DMS 273 (cell line): ENCODE measurements around the gene MEX3D.

Source experiments
- DNase-seq: peaks from one replicate; lab custom pipeline; 2025; ENCODE audit not compliant: unreplicated experiment; lab: John Stamatoyannopoulos, UW

MEX3D gene

DNA sequence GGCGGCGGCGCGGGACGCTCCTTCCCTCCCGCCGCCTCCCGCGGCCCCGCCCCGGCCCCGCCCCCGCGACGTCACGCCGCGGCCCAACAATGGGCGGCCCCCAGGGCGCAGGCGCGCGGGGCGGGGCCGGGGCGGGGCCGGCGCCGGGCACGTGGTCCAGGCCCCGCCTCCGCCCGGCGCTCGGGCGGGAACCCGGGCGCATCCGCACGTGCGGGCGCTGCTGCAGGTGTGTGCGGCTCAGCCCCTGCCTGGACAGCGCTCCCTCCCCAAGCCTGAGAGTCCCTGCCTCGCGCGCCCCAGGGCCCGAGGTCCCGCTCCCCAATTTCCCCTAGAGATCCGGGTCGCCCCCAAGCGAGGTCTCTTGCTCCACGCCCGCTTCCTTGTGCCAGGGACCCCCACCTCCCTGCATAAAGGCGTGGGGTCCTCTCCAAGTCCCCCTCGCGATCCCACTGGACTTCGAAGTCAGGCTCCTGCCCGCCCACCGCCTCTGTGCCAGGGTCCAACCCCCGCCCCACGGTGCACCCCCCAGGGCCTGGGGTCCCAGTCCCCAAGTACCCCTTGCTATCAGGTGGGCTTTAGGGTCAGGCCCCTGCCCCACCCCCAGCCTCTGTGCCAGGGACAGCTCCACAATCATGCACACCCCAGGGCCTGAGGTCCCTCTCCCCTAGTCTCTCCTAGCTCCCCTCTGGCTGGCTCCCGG is at the start of gene MEX3D:
Gene MEX3D, minus strand, starts transcription at position 6 of the 700 bp plus-strand sequence. CDS start 267 bp downstream, outside the sequence.
- peak; percentile 93 for DNase-seq

- DNase-seq = no peak
Observed at GRCh38 chr19:1616875-1617274, 48.8 kb upstream of the MEX3D start.

DNA sequence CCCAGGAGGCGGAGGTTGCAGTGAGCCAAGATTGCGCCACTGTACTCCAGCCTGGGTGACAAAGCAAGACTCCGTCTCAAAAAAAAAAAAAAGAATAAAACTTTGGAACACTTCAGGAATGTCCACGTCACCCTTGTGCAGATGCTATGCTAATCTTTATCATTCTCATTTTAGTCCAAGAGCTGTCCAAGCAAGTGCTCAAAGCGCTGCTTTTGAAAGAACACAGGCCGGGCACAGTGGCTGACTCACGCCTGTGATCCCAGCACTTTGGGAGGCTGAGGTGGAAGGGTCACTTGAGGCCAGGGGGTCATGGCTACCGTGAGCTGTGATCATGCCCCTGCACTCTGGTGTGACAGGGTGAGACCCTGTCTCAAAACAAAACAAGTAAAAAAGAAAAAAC is 48.3 kb upstream of the MEX3D start:
- DNase-seq = no peak

DNA sequence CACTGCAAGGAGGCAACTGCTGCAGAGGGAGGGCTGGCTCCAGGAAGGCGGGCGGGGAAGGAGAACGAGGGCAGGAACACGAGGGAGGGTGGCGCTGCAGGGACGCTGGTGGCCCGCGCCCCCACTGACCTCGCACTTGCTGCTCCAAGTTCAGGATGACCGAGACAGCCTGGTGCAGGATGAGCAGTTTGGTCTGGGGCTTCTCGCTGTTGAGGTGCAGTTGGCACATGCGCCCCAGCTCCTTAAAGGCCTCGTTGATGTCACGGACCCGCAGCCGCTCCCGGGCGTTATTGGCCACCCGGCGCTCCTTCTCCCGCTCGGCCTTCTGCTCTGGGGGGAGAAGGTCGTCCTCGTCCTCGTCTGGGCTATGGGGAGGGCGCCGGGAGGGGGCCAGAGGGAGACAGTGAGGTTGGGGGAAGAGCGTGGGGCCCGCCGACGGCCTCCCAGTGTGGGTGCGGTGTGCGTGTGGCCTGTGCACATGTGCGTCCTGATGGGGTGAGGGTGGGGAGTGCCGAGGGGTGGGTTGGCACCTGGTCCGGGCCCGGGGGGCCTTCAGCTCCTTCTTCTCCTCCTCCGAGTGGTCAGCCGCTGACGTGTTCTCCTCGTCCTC is 47.1 kb upstream of the MEX3D start:
- no peak for DNase-seq

- DNase-seq = no peak
Observed at GRCh38 chr19:1613808-1614570, 45.9 kb upstream of the MEX3D start.

GRCh38 chr19:1613146-1613545 is 45.0 kb upstream of the MEX3D start:
- DNase-seq = no peak

- no peak for DNase-seq
Observed at GRCh38 chr19:1612114-1613086, 44.3 kb upstream of the MEX3D start.

- no peak for DNase-seq
Observed at GRCh38 chr19:1611353-1611752, 43.2 kb upstream of the MEX3D start.

DNA sequence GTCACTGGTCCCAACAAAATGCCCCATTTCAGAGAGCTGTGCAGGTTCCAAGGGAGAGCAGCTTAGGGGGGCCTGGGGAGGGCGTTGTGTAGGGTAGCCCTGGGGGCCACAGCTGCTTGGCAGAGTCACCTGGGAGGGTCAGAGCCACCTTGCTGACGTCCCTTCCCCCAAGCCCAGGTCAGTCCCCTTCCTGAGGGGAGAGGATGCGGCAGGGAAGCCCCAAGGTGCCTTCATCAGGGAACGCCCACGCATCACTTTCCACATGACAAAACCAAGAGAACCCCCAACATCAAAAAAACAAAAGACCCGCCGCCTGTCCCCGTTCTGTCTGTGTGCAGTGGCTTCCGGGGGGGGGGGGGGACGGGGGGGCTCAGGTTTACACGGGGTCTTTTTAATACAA is 42.5 kb upstream of the MEX3D start:
- DNase-seq = no peak

GRCh38 chr19:1609680-1610474 is 41.8 kb upstream of the MEX3D start:
- no peak for DNase-seq

GRCh38 chr19:1609103-1609396 is 40.9 kb upstream of the MEX3D start:
- no peak for DNase-seq

DNA sequence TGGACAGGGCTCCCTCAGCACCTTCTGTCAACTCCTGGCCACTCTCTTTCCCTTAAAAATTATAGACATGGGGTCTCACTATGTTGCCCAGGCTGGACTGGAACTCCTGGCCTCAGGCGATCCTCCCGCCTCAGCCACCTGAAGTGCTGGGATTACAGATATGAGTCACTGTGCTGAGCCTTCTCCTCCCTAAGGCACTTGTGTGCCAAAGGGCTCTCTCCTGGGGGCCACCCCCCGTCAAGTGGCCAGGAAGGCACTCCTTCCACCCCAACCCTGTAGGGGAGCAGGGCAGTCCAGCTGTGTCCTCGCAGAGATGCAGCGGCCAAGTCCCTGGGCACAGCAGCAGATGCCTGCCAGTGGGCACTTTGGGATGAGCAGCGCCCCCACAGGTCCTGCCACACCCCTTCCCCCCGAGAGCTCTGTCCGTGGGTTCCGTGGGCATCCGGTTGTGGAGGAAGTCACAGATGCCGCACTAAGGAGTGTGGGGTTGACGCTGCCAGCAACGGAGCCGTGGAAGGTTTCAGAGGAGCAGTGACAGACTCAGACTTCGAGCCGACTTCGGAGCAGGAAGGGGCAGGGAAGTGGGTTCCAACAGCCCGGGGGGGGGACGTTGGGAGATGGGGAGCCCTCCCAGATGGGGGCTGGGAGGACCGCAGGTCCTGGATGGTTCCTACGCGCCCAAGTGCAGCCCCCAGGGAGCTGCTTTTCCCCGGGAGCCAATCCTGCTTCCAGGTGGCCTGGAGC is 40.4 kb upstream of the MEX3D start:
- DNase-seq = peak; percentile 60

- no peak for DNase-seq
Observed at GRCh38 chr19:1606138-1606651, 38.1 kb upstream of the MEX3D start.

DNA sequence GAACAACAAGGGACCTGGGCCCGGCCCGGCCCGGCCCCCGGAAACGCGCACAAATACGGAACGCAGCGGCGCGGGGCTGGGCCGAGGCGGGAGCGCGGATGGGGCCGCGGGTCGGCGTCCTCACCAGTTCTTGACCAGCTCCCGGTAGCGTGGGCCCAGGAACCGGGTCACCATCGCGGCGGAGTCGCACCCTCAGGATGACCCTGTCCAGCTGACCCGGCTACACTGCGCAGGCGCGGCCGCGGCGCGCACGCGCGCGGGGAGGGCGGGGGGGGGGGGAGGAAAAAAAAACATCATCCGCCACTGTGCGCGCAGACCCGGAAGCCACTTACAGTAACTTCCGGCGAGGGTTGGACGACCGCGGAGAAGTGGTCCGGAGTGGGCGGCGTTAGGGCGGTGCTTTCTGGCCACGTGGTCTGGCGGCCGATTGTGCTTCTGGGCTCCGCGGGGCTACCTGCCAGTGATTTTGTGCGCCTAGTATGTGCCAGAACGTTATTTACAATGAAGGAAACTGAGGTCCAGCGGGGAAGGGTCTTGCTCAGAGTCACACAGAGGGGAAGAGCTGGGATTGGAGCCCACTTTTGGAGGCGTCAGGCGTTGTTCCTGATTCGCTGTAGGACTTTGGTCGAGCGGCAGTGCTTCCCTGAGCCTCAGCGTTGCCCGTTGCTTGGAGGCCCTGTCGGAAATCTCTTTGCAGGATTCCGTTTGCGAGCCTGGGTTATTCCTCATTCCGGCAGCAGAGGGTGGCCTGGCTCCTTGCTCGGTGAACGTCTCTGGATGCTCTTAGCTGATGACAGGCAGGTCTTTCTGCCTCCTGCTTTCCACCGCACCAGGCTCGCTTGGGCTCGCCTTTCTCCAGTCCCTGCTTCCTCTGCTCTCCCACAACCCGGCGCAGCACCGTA is 37.4 kb upstream of the MEX3D start, which contains the start of gene UQCR11:
Gene UQCR11, minus strand, starts transcription at position 227 of the 902 bp plus-strand sequence. Its CDS starts 53 bp downstream, at position 174.
- peak; percentile 98 for DNase-seq

DNA sequence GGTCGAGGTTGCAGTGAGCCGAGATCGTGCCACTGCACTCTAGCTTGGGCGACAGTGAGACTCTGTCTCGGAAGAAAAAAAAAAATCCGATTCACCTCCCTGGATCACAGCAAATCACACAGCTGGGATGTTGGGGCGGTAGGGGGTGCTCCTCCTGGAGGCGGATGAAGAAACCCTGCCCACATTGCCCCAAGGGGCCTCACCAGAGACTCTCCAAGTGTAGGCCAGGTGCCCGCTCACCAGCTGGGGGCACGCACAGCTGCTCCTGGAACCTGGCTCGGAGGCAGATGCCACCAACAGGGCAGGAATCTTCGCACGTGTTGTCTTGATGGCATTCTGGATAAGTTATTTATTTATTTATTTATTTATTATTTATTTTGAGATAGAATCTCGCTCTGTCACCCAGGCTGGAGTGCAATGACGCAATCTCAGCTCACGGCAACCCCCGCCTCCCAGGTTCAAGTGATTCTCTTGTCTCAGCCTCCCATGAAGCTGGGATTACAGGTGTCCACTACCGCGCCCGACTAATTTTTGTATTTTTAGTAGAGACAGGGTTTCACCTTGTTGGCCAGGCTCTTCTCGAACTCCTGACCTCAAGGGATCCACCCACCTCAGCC is 34.1 kb upstream of the MEX3D start:
- no peak for DNase-seq

DNA sequence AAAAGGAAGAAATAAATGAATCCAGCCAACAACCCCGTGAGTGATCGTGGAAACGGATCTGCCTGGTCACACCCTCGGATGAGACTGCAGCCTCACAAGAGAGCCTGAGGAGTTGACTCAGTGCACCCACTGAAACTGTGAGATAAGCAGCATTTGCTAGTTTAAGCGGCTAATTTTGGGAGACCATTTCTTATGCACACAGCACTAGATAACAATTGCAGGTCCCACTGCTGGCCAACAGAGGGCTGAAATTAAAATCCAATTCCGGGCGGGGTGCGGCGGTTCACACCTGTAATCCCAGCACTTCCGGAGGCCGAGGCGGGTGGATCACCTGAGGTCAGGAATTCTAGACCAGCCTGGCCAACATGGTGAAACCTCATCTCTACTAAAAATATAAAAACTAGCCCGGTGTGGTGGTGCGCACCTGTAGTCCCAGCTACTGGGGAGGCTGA is 33.5 kb upstream of the MEX3D start:
- DNase-seq = no peak

- no peak for DNase-seq
Observed at GRCh38 chr19:1599460-1599846, 31.3 kb upstream of the MEX3D start.
